Jurkat, Clone E6-1 (cell line): Measurements from ENCODE around the gene EXOSC1.
"Not testable (repeated sequence)": the region's sequence is repeated elsewhere in the genome, so short reads cannot be mapped to it uniquely, and the experiment has no call there.

Source experiments
- DNase-seq: peaks from one replicate; pipeline ENCODE4 v3.0.0-alpha.2; 2011; ENCODE audit warnings: low read depth, low spot score
- H3K4me3 ChIP-seq: 2 replicates; pipeline ENCODE4 v1.5.1; 2011; ENCODE audit warnings: mild to moderate bottlenecking, low read length, control low read depth, moderate library complexity

Gene EXOSC1

DNA sequence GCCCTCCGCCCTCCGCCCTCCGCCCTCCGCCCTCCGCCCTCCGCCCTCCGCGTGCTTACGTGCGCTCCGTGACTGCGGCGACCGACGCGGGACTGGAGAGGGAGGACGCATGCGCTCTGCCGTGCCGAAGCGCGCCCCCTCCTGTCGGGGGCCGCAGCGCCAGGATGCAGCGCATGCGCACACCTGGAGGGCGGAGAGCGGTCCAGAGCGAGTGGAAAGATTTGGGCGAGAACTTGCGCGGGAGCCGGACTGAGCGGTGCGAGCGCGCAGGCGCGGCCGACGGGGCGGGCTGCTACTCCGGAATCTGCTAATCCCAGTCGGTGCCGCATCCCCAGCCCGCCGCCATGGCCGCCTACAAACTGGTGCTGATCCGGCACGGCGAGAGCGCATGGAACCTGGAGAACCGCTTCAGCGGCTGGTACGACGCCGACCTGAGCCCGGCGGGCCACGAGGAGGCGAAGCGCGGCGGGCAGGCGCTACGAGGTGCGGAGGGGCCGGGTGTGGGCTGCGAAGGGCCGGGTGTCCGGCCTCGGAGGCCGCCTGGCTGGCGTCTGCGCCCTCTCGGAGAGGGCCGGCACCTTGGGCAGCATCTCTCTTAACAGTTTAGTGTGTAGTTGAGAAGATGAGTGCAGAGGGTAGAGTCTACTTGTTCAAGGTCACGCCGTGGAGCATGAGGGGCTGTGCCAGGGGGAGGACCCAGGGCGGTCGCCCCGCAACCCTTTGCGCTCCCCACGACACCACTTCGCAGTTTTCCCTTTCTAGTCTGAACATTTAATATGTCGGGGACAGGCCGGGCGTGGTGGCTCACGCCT is 19.6 kb downstream of the EXOSC1 start, which contains the start of gene PGAM1:
TSS of gene PGAM1 (plus strand) at position 228 of the 812 bp plus-strand sequence. CDS start at position 345, 117 bp downstream.
- peak; percentile 96 for DNase-seq
- peak within 1 kb of the TSS; percentile 97 for H3K4me3 ChIP-seq

DNA sequence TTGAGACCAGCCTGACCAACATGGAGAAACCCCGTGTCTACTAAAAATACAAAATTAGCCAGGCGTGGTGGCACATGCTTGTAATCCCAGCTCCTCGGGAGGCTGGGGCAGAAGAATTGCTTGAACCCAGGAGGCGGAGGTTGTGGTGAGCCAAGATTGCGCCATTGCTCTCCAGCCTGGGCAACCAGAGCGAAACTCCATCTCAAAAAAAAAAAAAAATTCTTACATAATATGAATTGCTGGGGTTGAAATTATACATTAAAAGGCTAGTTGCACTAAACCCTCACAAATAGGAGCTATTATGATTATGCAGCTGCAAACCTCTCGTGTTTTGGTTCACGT is 22.1 kb downstream of the EXOSC1 start:
- H3K4me3 ChIP-seq, DNase-seq: not testable (repeated sequence)

DNA sequence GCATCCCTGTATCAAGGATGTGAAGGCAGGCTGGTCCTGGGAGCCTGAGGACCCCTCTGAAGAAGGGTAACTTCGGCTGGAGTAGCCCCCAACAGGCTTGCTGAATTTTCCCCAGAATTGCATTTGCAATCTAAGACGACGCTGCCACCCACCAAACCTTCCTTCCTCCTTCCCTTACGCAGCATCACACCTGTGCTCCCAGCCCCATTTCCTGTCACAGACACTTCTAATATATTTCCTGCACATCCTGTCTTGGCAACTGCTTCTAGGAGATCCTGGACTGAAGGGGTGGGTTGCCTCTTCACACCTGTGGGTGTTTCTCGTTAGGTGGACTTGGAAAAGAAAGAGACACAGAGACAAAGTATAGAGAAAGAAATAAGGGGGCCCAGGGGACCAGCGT is 29.2 kb downstream of the EXOSC1 start:
- peak overlapping the region; percentile 3; the same call in 1 of the 2 replicates for H3K4me3 ChIP-seq
- DNase-seq: peak; percentile 76

DNA sequence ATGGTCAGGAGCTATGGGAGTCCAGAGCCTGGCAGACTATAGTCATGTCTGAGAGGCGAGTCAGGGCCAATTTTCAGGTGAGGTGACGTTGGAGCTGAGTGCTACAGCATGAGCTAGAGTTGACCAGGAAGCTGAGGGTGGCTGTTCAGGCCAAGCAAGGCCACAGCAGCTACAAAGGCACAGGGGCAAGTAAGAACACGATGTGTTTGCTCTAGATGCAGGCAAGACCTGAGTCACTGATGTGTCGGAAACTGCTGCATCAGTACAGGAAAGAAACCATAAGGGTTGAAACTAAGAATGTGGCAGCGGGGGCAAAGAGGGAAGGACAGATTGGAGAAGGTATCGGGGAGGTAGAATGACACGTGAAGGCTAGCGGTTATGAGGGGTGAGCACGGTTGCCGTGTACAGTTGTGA is 32.9 kb downstream of the EXOSC1 start:
- no peak overlapping the region for H3K4me3 ChIP-seq

DNA sequence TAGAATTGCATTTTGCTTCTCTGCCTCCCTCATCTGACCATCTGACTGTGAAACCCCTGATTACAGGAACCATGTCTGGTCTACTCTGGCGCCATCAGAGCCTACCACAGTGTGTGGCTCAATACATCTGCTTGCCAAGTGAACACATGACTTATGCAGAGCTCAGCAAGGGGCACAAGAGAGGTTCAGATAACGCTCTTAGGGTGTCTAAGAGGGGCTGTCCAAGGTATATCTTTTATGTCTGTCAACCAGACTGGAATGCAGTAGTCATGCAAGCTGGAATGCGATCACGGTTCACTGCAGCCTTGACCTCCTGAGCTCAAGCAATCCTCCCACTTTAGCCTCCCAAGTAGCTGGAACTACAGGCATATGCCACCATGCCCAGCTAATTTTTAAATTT is 34.4 kb downstream of the EXOSC1 start:
- DNase-seq: no peak
- H3K4me3 ChIP-seq: no peak overlapping the region

More for the DNA sequence above, 32.9 kb downstream of the EXOSC1 start:
- no peak for DNase-seq

DNA sequence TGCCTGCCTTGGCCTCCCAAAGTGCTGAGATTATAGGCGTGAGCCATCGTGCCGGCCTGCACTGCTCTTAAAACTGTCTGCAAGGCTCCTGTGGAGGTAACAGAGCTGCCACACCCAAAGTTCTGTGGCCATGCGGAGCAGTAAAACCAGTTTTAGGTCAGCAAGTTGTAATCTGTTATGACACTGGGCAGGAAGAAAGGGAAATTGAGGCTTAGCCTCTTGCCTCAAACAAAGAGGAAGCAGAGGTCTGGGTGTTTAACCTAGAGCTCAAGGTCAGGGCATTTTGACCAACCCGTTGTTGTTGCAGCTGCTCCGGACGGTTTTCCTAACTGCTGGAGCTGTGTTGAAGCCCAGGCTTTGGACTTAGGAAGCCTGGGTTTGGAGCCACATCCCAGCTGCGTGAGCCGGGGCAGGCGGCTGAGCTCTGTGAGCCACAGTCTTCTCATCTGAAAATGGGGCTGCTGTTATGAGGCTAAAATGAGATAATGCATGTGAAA is 37.3 kb downstream of the EXOSC1 start:
- no peak overlapping the region for H3K4me3 ChIP-seq
- no peak for DNase-seq

DNA sequence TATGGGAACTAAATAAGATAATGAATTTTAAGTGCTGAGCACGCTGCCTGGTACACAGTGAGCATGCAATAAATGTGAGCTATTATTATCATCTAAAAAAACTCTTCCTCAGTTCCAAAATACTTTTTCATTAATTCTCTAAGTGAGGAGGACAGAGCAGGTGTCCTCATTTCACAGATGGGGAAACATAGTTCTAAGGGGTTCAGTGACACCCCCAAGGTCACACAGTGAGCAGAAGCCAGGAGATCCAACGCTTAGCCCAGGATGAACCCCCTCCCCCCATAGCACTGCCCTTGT is 37.9 kb downstream of the EXOSC1 start:
- no peak for DNase-seq
- H3K4me3 ChIP-seq: no peak overlapping the region

DNA sequence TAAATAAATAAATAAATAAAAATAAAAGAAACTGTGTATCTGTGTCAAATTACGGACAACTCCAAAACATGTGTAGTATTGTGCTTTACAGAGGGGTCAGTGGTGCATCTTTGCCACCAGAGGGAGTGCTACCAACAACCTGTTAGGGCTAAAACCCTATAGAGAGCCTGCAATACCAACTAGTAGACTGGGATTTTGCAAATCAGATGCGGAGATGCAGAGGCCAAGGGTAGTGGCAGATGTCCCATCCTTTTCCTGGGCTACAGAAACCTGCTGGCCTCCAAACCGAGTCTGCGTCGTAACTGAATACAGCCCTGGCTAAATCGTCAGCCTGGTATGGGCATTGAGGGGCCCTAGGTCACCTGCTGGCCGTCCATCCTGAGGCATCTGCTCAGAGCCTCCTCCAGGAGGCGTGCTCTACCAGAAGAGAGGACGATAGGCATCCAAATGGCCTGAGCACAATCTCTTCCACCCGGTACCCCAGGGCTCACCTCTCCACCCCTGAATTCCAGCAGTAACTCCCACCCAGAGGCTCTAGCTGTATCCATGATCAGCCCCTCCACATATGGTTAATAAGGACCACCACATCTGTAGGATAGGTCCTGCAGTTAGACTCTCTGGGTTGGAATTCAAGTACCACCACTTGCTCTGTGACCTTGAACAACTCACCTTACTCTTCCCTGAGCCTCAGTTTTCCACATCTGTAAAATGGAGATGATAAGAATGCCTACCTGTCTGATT is 38.4 kb downstream of the EXOSC1 start:
- peak; percentile 81 for DNase-seq
- peak overlapping the region; percentile 6; the same call in 1 of the 2 replicates for H3K4me3 ChIP-seq

DNA sequence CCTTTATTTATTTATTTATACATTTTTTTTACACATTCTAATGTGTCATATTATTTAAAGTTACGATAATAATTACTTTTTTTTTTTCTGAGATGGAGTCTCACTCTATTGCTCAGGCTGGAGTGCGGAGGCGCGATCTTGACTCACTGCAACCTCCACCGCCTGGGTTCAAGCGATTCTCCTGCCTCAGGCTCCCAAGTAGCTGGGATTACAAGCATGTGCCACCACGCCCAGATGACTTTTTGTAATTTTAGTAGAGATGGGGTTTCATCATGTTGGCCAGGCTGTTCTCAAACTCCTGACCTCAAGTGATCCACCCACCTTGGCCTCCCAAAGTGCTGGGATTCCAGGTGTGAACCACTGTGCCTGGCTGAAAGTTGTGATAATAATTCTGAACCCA is 39.3 kb downstream of the EXOSC1 start:
- not testable (repeated sequence) for H3K4me3 ChIP-seq, DNase-seq

DNA sequence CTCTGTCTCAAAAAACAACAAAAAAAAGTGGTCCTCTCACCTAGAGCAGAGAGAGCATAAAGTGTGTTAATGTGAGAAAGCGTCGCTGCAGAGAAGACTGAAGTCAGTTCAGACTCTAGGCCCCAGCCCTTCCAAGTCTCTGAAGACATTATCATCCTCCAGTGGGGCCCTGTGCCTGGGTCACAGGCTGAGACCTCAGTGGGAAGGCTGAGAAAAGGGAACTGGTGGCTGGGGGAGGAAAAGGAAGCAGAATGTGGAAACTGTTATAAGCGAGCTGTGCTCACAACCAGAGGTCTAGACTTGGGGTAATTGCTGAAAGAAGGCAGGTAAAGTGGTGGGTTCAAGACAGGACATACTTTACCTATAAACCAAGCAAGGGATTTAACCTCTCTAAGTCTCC is 39.7 kb downstream of the EXOSC1 start:
- DNase-seq: no peak
- no peak overlapping the region for H3K4me3 ChIP-seq

DNA sequence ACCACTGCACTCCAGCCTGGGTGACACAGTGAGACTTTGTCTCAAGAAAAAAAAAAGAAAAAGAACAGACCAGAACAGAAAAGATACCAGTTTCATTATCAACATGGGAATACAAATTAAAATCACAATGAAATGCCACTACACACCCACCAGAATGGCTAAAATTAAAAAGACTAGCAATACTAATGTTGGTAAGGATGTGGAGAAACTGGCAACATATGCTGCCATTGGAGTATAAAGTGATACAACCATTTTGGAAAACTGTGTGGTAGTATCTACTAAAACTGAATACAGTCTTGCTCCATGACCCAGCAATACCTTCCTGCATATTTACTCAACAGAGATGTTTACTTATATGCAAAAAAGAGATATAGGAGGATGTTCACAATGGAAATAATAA is 41.8 kb downstream of the EXOSC1 start:
- no peak for DNase-seq
- no peak overlapping the region for H3K4me3 ChIP-seq

DNA sequence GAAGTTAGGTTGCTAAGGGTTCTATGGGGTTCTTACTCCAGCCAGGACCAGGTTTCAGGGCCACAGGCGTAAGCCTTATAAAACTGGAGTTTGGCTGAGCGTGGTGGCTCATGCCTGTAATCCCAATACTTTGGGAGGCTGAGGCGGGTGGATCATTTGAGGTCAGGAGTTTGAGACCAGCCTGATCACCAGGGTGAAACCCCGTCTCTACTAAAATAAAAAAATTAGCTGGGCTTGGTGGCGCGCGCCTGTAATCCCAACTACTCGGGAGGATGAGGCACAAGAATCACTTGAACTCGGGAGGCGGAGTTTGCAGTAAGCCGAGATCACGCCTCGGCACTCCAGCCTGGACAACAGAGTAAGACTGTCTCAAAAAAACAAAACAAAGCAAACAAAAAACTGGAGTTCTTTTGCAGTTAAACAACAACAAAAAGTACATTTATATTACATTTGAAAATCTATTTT is 44.3 kb downstream of the EXOSC1 start:
- DNase-seq: no peak
- H3K4me3 ChIP-seq: peak overlapping the region; percentile 88

DNA sequence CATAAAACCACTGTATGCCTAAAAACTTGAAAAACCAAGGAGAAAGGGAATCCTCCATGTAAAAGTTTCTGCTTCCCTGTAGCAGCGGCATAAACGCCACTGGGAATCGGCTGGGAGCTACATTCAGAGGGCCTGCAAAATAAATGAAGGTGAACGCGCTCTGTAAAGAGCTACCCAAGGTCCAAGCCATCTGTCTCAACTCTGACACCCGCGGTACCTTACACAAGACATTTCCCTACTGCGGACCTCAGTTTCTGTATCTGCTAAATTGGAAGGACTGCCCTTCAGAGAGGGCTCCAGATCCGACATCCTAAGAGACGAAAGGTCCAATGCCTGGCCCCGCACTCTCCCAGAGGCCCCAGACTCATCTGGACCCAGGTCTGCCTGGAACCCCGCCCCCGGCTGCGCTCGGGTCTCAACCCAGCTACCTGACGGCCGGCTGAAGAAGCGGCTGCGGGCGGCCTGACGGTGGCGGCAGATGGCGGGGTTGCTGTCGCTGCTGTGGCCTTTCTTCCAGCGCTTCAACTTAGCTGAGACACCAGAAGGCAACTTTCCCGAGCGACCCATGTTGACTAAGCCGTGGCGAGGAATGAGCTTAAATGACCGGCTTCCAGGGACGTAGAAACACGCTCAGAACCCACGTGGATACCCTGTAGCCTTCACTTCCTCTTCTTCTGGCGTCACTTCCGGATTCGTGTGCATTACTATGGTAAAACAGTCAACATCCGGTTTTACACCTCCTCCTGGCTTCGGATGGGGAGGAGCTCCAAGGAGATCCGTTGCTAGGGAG is 44.9 kb downstream of the EXOSC1 start, which contains the start of gene RRP12:
TSS of gene RRP12 (minus strand) at position 676 of the 790 bp plus-strand sequence. CDS start at position 567, 109 bp downstream.
- DNase-seq: peak; percentile 96
- H3K4me3 ChIP-seq: peak within 1 kb of the TSS; percentile 88

DNA sequence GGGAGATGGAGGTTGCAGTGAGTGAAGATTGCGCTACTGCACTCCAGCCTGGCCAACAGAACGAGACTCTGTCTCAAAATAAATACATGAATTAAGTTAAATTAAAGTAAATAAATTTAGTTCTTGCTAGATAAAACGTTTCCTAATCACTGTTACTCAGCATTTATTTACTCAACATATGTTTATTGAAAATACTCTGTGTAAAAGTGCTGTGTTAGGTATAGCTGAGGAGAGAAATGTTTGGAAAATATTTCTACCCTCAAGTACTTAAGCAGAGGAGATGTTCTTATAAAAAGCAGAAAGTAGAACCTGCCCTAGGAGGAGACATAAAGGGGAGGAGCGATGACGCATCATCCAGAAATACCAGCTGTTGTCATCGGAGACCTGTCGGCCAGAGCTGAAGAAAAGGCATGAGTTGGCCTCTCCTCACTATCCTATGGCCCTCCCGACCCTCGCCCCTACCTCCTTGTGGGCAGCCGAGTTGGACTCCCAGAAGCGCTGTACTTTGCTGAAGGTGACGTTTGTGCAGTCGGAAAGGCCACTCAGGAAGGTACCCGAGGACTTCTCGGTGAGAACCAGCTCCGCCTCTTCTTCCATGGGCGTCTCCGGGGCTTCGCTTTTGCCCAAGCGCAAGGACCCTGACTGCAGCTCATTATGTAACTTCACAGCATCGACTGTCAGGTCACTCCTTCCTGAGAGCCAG is 45.8 kb downstream of the EXOSC1 start:
- DNase-seq: no peak
- H3K4me3 ChIP-seq: peak overlapping the region; percentile 88

DNA sequence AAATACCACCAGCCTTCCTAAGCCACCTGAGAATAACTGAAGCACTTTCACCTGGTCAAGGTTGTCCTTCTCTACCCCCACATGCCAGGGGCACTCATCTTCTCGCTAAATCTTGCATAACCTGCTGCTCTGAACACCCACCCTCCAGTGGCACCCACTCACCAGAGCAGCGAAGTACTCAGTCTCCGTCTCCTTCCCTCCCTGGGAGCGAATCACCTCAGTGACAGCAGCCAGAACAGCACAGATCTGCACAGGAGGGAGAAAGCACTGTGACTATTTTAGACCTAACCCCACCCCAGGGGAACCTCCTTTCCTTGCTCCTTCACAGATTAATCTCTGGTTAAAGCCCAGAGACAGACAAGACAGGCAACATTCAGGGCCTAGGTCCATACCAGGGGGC is 49.8 kb downstream of the EXOSC1 start:
- no peak overlapping the region for H3K4me3 ChIP-seq
- no peak for DNase-seq

DNA sequence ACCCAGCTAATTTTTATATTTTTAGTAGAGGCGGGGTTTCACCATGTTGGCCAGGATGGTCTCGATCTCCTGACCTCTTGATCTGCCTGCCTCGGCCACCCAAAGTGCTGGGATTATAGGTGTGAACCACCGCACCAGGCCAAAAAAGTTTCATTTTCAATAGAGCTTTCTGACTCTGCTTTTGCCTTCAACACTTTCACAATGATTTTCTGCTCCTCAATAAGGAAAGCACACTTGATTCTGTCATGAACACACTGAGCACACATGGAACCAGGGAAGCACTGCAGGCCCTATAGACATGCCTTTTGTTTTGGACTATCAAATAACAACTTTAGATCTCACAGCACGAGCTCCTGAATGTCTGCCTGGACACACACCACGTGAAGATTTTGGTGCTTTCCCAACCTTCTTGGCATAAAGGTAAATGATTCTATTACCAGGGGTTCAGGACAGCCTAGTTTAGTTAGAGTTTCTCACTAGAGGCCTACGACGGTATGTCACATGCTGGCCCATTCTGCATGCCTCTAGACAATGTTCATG is 52.7 kb downstream of the EXOSC1 start:
- no peak for DNase-seq
- no peak overlapping the region for H3K4me3 ChIP-seq

DNA sequence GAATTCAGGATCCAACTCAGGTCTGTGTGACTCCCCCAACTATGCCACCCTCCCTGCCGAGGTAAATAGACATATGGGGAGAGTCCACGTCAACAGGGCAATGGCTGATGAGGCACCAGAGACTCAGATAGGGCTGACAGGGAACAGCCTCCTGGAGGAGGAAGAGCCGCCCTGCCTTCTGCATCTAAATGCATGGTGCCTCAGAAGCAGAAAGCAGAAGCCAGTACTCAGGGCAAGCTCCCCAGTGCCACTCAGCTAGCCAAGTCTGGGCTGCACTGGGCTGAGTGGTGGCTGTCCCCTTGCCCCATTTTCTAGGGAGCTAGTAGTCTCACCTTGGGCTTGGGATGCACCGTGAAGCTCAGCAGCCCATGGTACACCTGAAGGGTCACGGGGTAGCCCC is 55.7 kb downstream of the EXOSC1 start:
- DNase-seq: no peak
- H3K4me3 ChIP-seq: no peak overlapping the region

DNA sequence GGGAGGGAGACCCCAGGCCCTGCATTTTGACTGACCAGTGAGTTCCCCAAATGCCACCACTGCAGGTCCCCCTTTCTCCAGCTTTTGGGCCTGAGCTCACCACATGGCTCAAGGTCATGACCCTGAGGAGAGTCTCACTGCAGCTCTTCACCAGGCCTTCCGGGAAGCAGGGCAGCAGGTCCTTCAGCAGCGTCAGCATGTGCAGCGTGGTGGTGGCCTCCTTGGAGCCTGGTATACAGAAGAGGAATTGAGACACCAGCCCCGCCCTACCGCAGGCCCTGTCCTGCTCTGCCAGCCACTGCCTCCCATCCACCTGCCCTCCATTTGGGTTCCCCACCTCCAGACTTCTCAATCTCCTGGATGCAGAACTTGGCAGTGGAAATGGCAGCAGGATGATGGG is 57.7 kb downstream of the EXOSC1 start:
- H3K4me3 ChIP-seq: no peak overlapping the region
- no peak for DNase-seq
